CD4-positive, alpha-beta T cell treated with Interleukin-4 for 1 hour (primary cell): Measurements from ENCODE around the gene REN.

Experiments
- DNase-seq, 2 donors: peaks; one replicate each; pipeline ENCODE4 v3.0.0-alpha.2; 2020 to 2022

Gene REN

GRCh38 chr1:204106825-204107224, 59.3 kb downstream of the REN start:
- DNase-seq: no peak

- no peak for DNase-seq
Measured at GRCh38 chr1:204105131-204105515, 61.0 kb downstream of the REN start.
